CD14-positive monocyte (primary cell): ENCODE measurements around the gene MC3R. TPM values are rescaled to one million over a fixed set of nuclear protein-coding genes. Genes with fewer than 3 reads are reported as not detected.

Experiments used
- DNase-seq, 3 donors: peaks; one replicate each; pipeline ENCODE4 v3.0.0-alpha.2; 2011 to 2022
- H2AFZ ChIP-seq: 2 replicates; pipeline ENCODE4 v1.6.0; 2012; ENCODE audit warnings: mild to moderate bottlenecking, low read depth, low read length, inconsistent platforms; ENCODE audit not compliant: insufficient read depth, poor library complexity, severe bottlenecking
- H3K27ac ChIP-seq, 2 donors: 1 replicate in 1 of 2; 2 replicates in 1 of 2; pipeline ENCODE4 v1.5.1; 2012 to 2013; ENCODE audit warnings: low read length in 2 of 2, control low read depth in 1 of 2, inconsistent platforms in 1 of 2, low read depth in 1 of 2, mild to moderate bottlenecking in 1 of 2
- H3K27me3 ChIP-seq, 2 donors: one replicate each; pipeline versions ENCODE4 v1.6.0 to v1.6.1; 2011 to 2013; ENCODE audit warnings: low read length in 2 of 2; ENCODE audit not compliant: control insufficient read depth in 2 of 2, insufficient read depth in 2 of 2
- H3K36me3 ChIP-seq, 2 donors: replicated peaks in 1 of 2; 1 replicate in 1 of 2; 2 replicates in 1 of 2; pipeline versions ENCODE4 v1.5.1 to v1.6.1; 2012 to 2013; ENCODE audit warnings: low read length in 2 of 2, control low read depth in 1 of 2, inconsistent platforms in 1 of 2, mild to moderate bottlenecking in 1 of 2; ENCODE audit not compliant: insufficient read depth in 2 of 2, control insufficient read depth in 1 of 2
- H3K4me1 ChIP-seq, 2 donors: 1 replicate in 1 of 2; 2 replicates in 1 of 2; pipeline versions ENCODE4 v1.5.1 to v1.6.1; 2012 to 2013; ENCODE audit warnings: low read length in 2 of 2, control low read depth in 1 of 2, inconsistent platforms in 1 of 2, mild to moderate bottlenecking in 1 of 2, moderate library complexity in 1 of 2; ENCODE audit not compliant: insufficient read depth in 2 of 2, control insufficient read depth in 1 of 2
- H3K4me2 ChIP-seq: replicated peaks from 2 replicates; pipeline ENCODE3; 2012; ENCODE audit warnings: low read length, moderate library complexity, mild to moderate bottlenecking; ENCODE audit not compliant: poor library complexity, severe bottlenecking; ENCODE audit errors: extremely low read depth
- H3K4me3 ChIP-seq, 3 experiments: fragments of 200-600 bp in 1 of 3; sonication (generic) in 1 of 3; replicated peaks in 1 of 3; 1 replicate in 2 of 3; 2 replicates in 1 of 3; pipeline ENCODE4 v1.5.1; 2011 to 2013; ENCODE audit warnings: low read length in 3 of 3, mild to moderate bottlenecking in 3 of 3, control low read depth in 2 of 3, low read depth in 2 of 3, inconsistent platforms in 1 of 3, moderate library complexity in 1 of 3
- H3K79me2 ChIP-seq: 2 replicates; pipeline ENCODE4 v1.6.0; 2012; ENCODE audit warnings: mild to moderate bottlenecking, control low read depth, inconsistent platforms, low read length, moderate library complexity; ENCODE audit not compliant: insufficient read depth
- H3K9ac ChIP-seq: 2 replicates; pipeline ENCODE4 v1.6.0; 2017; ENCODE audit warnings: low read length, mild to moderate bottlenecking; ENCODE audit not compliant: insufficient read depth, poor library complexity, severe bottlenecking
- H3K9me3 ChIP-seq, 2 donors: replicated peaks in 1 of 2; 1 replicate in 1 of 2; 2 replicates in 1 of 2; pipeline versions ENCODE4 v1.5.1 to v1.6.1; 2012 to 2013; ENCODE audit warnings: low read length in 2 of 2, control low read depth in 1 of 2; ENCODE audit not compliant: control insufficient read depth in 1 of 2, insufficient read depth in 1 of 2
- H4K20me1 ChIP-seq: 2 replicates; pipeline ENCODE4 v1.6.0; 2012; ENCODE audit warnings: mild to moderate bottlenecking, low read length, control low read depth, moderate library complexity; ENCODE audit not compliant: insufficient read depth
- H3K27ac Mint-ChIP-seq, 7 donors: one replicate each; pipeline ENCODE4 v1.8.0; 2020; ENCODE audit warnings: mild to moderate bottlenecking in 7 of 7, mixed read lengths in 7 of 7, moderate library complexity in 6 of 7, inconsistent platforms in 2 of 7
- H3K27me3 Mint-ChIP-seq, 3 donors: one replicate each; pipeline ENCODE4 v1.8.0; 2021 to 2022; ENCODE audit warnings: low read depth in 3 of 3, mild to moderate bottlenecking in 3 of 3, mixed read lengths in 3 of 3, moderate library complexity in 3 of 3, inconsistent platforms in 1 of 3
- H3K36me3 Mint-ChIP-seq, 2 donors: one replicate each; pipeline ENCODE4 v1.8.0; 2020; ENCODE audit warnings: mixed read lengths in 2 of 2, inconsistent platforms in 1 of 2, mild to moderate bottlenecking in 1 of 2
- H3K4me1 Mint-ChIP-seq: one replicate; pipeline ENCODE4 v1.8.0; 2020; ENCODE audit warnings: mild to moderate bottlenecking, mixed read lengths
- H3K4me3 Mint-ChIP-seq, 2 donors: one replicate each; pipeline ENCODE4 v1.8.0; 2020; ENCODE audit warnings: mild to moderate bottlenecking in 2 of 2, mixed read lengths in 2 of 2, moderate library complexity in 1 of 2
- H3K9me3 Mint-ChIP-seq, 7 donors: one replicate each; pipeline ENCODE4 v1.8.0; 2020 to 2022; ENCODE audit warnings: mixed read lengths in 7 of 7, mild to moderate bottlenecking in 6 of 7, moderate library complexity in 6 of 7, inconsistent platforms in 2 of 7
- WGBS: methylation state at CpG from one replicate; pipeline ENCODE4 v1.1.5; 2013; ENCODE audit warnings: missing lambda C conversion rate; ENCODE audit not compliant: insufficient coverage; 5-methylcytosine and 5-hydroxymethylcytosine counted together
- intact Hi-C, 2 donors: fragments of 100-400 bp; cut with micrococcal nuclease; formaldehyde crosslinking; loops; one replicate each; pipeline versions ENCODE4 v1.15.0 to v1.15.1; 2023
- polyA plus RNA-seq, 3 donors: library from polyadenylated mRNA; depleted of rRNA in 1 of 3; unstranded in 2 of 3; stranded (reverse) in 1 of 3; fragments of 300-500 nt in 2 of 3; fragments of >200 nt in 1 of 3; fragmentation: Illumina TruSeq in 2 of 3; gene quantifications; 1 replicate in 2 of 3; 2 replicates in 1 of 3; pipeline ENCODE4 v1.2.3, GENCODE V29; 2012 to 2021
- TF ChIP-seq, protein P1 (sequence below): fragments of 200-600 bp; IDR thresholded peaks from one replicate; pipeline ENCODE4 v1.8.0; 2022; ENCODE audit warnings: antibody characterized with exemption, mild to moderate bottlenecking

The MC3R gene
- polyA plus RNA-seq, 3 donors: not detected

DNA sequence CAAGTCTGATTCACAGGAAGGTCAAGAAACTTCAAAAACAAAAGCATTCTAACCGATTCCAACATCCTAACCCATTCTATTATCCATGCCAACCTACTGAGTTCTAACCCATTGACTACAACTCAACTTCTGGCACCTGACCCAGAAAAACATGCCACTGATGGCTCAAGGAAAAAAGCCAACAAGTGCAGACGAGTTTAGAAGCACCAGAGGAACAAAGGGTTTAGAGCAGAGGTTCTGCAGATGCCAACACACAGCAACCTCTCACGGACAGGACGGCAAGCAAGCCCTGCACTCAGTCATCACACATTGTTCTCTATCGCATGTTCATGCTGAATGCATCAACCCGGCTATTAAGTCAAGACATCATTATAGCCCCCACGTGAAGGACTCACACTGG lies 25.2 kb upstream of the MC3R start:
- Histone ChIP-seq H3K9ac (no peak overlapping the region), H3K9me3 (peaks cover 0 to 4% of the 10 kb centered on the region in 2 donors), H3K27ac (no peak overlapping the region), H3K4me2 (no peak overlapping the region), H4K20me1 (no peaks in the 10 kb centered on the region), H3K79me2 (no peaks in the 10 kb centered on the region), H3K27me3 (no peaks in the 10 kb centered on the region), H3K4me3 (no peak overlapping the region), H3K4me1 (no peaks in the 10 kb centered on the region), H3K36me3 (no peaks in the 10 kb centered on the region), H2AFZ (no peak overlapping the region)
- TF ChIP-seq, protein P1, sequence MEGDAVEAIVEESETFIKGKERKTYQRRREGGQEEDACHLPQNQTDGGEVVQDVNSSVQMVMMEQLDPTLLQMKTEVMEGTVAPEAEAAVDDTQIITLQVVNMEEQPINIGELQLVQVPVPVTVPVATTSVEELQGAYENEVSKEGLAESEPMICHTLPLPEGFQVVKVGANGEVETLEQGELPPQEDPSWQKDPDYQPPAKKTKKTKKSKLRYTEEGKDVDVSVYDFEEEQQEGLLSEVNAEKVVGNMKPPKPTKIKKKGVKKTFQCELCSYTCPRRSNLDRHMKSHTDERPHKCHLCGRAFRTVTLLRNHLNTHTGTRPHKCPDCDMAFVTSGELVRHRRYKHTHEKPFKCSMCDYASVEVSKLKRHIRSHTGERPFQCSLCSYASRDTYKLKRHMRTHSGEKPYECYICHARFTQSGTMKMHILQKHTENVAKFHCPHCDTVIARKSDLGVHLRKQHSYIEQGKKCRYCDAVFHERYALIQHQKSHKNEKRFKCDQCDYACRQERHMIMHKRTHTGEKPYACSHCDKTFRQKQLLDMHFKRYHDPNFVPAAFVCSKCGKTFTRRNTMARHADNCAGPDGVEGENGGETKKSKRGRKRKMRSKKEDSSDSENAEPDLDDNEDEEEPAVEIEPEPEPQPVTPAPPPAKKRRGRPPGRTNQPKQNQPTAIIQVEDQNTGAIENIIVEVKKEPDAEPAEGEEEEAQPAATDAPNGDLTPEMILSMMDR: no peak
- Mint-ChIP-seq H3K27ac (no peak overlapping the region), H3K36me3 (no peaks in the 10 kb centered on the region), H3K27me3 (peaks cover 2 to 8% (median 5%) of the 10 kb centered on the region in 3 donors), H3K9me3 (peaks cover 0 to 10% (median 6%) of the 10 kb centered on the region in 7 donors), H3K4me1 (no peaks in the 10 kb centered on the region), H3K4me3 (no peak overlapping the region)
- intact Hi-C loops: no loop called here
- DNase-seq: no peak
- WGBS: 77% methylated on average over 7 of the region's 7 CpGs

DNA sequence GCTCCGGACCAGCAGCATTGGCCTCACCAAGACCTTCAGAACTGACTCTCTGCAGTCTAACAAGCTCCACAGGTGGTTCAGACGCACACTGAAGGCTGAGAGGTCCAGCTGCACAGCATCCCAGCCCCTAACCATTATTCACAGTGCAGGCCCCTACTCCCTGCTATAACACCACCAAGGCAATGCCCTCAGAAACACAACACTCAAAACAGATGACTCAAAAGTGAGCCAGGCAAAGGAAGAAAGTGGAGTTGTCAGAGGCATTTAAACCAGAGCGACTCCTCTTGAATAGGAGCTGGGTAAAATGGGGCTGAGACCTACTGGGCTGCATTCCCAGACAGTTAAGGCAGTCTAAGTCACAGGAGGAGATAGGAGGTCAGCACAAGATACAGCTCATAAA lies 20.5 kb upstream of the MC3R start:
- Histone ChIP-seq H3K36me3 (no peaks in the 10 kb centered on the region), H3K4me1 (no peaks in the 10 kb centered on the region), H3K4me3 (no peak overlapping the region), H2AFZ (no peak overlapping the region), H3K27ac (no peak overlapping the region), H3K9me3 (no peaks in the 10 kb centered on the region), H3K4me2 (no peak overlapping the region), H3K27me3 (no peaks in the 10 kb centered on the region), H4K20me1 (no peaks in the 10 kb centered on the region), H3K79me2 (no peaks in the 10 kb centered on the region), H3K9ac (no peak overlapping the region)
- no peak overlapping the region for H3K4me3 Mint-ChIP-seq
- no peaks in the 10 kb centered on the region for H3K4me1 Mint-ChIP-seq
- H3K27ac Mint-ChIP-seq: no peak overlapping the region
- 83% methylated on average over 1 of the region's 3 CpGs for WGBS
- DNase-seq: no peak
- intact Hi-C loops: no loop called here
- H3K36me3 Mint-ChIP-seq: no peaks in the 10 kb centered on the region
- H3K27me3 Mint-ChIP-seq: peaks cover 0 to 5% (median 2%) of the 10 kb centered on the region in 3 donors
- TF ChIP-seq, protein P1: no peak
- H3K9me3 Mint-ChIP-seq: peaks cover 0 to 2% (median 0%) of the 10 kb centered on the region in 7 donors
